HG03280 (cell line): ENCODE data around the gene ALDH1A2.
"Not testable (repeated sequence)": the region's sequence is repeated elsewhere in the genome, so short reads cannot be mapped to it uniquely, and the experiment has no call there.

Experiments used
- ATAC-seq: cut with Tn5 transposase; IDR thresholded peaks from one replicate; pipeline ENCODE4 v1.9.1; 2021; ENCODE audit warnings: mild to moderate bottlenecking, moderate library complexity; ENCODE audit not compliant: unreplicated experiment

ALDH1A2 gene

DNA sequence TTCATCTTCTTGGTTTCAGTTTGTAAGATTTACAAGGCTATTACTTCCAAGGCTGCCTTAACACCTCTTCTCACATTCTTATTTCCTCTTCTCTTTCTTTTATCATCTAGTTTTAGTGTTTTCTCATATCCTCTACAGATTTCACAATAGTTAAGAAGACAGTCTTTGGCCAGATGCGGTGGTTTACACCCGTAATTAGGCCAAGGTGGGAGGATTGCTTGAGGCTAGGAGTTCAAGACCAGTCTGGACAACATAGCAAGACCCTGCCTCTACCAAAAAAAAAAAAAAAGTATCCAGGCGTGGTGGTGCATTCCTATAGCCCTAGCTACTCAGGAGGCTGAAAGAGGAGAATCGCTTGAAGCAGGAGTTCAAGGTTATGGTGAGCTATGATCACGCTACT, 3.5 kb upstream of the ALDH1A2 start:
- no peak for ATAC-seq

DNA sequence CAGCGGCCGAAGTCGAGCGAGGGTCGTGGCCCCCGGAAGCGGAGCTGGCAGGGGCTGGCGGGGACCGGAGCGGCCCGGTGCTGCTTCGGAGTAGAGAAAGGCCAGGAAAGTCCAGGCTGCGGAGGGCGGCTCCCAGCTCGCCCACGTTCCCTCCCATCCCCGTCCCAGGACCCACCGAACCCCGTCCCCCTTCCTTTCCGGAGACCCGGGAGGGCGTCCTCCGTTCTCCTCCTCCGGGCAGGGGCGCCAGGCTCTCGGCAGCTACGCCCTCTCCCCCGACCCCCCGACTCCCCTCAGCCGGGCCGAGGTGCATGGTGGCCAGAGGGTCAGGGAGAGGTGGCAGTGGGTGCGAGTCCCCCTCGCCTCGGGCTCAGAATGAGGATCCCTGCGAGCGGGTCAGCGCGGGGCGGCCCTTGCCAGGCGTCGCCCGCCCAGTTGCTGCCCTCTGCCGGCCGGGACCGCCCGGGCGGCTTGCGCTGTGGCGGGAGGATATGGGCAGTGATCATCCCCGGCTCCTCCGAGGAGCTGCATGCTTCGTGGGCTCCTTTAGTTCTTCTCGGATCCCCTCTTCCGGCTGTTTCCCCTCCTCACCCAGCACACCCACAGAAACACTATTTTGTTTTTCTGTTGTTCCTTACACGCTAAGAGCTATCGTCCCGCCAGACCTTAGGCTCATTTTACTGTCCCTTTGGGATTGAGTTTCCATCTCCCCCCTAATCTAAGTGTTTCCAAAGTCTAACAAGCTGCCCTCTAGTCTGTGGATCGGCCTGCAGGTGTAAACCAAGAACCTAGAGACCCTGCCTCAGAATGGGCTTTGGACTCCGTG, 744 bp upstream of the ALDH1A2 start:
- ATAC-seq = no peak

- ATAC-seq = no peak
Measured at GRCh38 chr15:58064980-58065444, 499 bp downstream of the ALDH1A2 start.

- ATAC-seq = no peak
Measured at GRCh38 chr15:58064082-58064979, 1.2 kb downstream of the ALDH1A2 start.

GRCh38 chr15:58063614-58064013, 1.9 kb downstream of the ALDH1A2 start:
- no peak for ATAC-seq

GRCh38 chr15:58062983-58063382, 2.5 kb downstream of the ALDH1A2 start:
- no peak for ATAC-seq

DNA sequence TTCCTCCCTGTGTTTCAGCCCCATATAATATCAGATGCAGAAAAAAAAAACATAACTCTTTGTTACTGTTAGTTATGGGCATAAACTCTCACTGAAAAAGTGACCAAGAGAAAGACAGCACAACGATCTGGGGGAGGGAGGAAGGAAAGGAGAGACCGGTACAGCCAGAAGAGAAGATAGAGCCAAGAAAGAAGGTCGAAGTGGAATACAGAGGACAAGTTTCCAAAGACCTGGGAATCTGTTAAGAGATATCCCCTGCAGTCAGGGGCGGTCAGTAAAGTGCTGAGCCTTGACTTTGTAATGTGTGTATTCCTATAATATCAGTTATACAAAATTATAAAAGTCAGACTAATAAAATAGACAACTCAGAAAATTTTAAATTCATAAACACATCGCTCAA, 3.3 kb downstream of the ALDH1A2 start:
- no peak for ATAC-seq

DNA sequence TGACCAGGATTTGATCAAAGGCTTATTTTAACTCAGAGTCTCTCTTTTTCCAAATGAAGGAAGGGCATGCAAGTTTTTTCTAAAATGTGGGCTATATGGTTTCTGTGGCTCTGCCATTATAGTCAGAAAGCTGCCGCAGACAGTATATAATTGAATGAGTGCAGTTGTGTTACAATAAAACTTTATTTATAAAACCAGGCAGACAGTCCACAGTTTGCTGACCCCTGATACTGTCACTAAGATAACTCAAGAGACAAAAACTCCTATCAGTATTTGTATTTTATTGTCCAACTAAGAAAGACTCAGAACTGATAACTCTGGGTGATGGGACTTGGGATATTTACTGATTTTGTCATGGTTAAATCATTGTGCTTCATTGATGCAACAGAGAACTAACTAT, 4.9 kb downstream of the ALDH1A2 start:
- ATAC-seq = no peak

DNA sequence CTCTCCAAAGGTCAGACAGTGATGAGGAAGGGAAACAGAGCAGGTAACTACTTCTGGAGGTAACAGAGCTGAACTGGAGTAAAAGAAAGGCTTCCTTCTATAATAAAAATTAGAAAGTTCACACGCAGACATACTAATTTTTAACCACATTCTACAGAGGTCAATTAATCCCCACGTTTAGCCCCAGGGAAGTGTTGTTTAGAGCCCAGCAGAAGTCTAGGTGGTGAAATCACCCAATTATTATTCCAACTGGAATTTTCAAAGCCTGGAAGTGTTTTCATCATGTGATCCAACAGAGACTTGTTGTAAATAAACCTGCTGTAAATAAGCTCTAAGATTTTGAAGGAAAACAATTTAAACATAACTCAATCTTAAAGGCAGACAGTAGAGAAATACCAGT, 6.8 kb downstream of the ALDH1A2 start:
- ATAC-seq = no peak

DNA sequence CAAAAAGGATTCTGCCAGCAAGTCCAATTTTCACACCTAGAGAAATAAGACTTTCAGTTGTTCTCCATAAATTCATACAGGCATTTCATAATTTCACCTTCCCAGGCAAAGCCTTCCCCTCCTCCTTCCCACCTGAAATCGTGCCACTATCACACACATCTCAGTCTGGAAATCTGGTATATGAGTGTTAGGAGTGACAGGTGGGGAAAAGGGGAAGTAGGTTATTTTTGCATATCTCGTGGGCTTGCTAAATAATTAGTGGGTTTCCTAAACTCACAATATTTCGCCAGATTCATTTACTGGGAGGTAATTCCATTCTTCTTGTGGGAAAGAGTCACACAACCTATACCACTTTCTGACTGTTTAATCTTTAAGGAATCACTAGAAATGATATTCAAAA, 7.4 kb downstream of the ALDH1A2 start:
- ATAC-seq = no peak

- no peak for ATAC-seq
Measured at GRCh38 chr15:58057559-58057958, 8.0 kb downstream of the ALDH1A2 start.

DNA sequence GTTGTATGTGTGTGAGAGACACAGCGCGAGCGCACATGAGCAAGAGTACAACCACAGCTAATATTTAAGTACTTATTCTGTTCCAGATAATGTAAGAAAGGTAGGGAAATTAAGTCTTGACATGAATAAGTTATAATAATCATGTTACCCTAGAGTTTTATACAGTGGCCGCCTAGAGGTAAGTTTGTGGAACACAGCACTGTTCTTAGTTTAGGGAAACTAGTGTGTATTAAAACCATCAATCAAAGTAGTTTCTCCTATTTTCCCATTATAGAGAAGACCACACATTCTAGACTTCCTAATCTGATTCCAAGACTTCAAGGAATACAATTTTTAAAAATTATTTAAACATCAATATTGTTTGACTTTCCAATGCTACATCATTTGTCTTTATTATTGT, 9.5 kb downstream of the ALDH1A2 start:
- no peak for ATAC-seq

DNA sequence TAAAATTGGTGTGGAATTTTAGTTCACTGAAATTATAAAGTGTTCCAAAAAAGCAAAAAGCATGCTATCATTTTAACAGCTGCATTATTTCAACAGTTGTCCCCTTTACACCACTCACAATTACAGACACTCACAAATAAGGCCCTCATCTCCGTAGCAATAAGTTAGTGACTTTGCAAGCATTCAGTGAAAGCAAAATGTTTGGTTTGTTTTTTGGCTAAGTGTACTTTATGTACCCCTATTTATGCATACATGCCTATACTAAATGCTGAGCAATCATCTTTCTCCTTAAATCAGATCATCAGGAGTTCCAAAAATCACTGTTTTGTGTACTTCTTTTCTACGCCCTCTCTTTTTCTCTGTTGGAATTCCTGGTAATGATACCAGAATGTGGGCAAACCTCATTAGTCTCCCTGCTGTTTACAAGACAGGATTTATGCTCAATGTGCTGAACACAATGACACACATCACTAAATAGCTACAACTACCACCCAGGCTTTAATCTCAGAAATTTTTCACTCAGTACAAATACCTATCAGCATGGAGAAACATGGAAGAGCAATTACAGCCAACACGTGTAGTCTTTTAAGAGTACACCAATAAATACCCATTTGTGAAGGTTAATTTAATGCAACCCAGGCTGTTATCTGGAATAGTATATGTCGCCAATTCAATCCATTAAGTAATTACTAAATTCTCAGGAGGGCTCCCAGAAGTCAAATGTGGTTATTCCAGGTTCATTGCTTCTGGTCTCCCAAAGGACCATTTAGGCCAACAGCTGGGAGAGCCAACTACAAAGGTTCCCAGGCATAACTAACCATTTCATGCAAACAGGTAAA, 12.0 kb downstream of the ALDH1A2 start:
- ATAC-seq = no peak

DNA sequence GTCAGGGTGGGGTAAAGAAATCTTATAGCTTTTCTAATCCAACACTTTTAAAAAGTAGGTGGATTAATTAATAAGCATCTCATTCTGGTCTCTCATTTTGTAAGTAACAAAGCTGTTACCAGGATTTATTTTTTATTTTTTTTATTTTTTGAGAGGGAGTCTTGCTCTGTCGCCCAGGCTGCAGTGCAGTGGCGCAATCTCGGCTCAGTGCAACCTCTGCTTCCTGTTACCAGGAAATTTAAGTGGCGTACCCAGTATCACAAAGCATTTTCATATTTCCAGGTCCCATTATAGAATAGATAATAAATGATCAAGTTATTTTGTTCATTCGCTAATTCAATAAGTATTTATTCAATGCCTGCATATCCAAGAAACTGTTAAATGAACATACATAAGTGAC, 13.2 kb downstream of the ALDH1A2 start:
- no peak for ATAC-seq

DNA sequence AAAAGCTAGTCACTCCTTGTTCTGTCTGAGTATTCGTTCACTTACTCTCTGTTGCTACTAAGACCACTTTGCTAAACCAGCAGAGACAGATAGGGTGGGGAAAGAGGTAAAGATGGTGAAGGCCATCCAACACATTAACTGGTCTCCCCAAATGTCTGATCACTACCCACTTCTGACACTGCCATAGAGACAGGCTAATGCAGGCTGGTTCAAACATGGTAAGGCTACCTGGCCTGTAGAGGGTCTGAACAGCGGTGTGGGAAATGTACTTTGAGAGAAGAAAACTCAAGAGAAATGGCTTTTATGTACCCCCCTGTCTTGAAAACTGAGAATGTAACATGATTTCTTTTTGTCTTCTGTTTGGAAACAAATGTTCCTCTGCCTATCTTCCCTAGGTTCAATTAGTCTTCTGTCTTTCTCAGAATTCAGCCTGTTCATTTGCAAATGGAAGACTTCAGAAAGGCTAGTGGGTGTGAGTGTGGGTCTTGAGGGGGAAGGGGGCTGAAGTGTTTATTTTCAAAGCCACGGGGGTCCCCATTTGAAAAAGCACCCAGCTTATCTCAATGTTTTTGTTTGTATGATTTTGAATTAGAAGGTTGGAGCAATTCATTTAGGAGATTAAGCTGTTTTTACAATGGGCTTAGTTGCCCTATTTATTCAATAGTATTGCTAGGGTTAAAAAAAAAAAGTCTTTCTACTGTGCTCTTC, 15.8 kb downstream of the ALDH1A2 start:
- no peak for ATAC-seq

- no peak for ATAC-seq
Measured at GRCh38 chr15:58048261-58048660, 17.2 kb downstream of the ALDH1A2 start.

- ATAC-seq = no peak
Measured at GRCh38 chr15:58047149-58047548, 18.4 kb downstream of the ALDH1A2 start.

DNA sequence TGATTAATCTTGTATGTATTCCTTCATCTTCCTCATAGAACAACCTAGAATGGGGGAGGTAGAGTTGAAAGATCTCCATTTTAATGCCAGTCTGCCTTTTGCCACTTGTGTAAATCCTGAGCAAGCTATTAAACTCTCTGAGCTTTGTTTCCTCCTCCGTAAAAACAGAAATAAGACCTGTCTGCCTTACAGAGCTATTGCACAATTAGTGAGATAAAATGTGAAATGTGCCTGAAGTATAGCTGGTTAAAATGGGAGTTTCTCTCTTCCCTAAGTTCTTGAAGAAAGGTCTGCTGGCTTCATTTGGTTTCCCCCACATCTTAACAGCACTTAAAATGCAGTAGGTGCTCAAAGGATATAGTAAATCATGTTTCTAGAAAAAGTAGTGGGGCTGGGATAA, 19.0 kb downstream of the ALDH1A2 start:
- ATAC-seq = no peak

GRCh38 chr15:58045376-58045775, 20.1 kb downstream of the ALDH1A2 start:
- not testable (repeated sequence) for ATAC-seq

DNA sequence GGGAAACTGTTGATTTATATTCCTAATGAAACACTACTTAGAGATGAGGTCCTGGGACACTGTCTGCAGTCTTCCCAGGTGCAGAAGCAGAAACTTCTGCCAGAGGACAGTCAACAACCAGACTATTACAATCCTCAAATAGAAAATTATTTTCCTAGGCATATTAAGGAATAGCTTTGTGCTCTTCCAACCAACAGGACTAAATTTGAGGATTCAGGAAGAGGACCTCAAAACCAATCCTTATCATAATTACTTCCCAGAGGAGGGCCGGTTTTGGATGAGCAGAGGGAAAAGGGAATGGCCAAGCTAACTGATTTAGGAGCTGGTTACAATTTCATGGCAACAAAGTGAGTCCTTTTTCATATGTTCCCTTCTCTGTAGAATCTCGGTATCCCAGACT, 21.0 kb downstream of the ALDH1A2 start:
- no peak for ATAC-seq
